ENCODE data around the gene RCAN2.

The RCAN2 gene

DNA sequence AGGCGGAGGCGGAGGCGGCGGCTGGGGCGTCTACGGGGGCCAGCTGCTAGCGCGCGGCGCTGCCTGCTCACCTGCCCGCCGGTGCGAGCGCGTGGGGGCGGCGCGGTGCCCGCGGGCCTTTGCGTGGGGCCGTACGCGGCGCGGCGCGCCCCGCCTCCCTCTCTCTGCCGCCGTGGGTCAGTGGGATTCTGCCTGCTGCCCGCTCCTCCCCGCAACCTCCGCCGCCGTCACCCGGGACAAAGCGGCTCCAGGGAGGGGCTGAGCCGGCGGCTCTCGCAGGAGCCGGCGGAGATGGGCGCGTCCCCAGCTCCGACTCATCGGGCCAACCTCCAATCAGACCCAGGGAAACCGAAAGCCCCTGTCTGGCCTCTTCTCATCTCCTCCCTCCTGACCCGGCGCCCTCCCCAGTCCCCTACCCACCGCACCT is at the start of gene RCAN2:
RCAN2 (minus strand) TSS at position 249 of the 427 bp plus-strand sequence.
- no peak for DNase-seq (ENCODE audit: low read depth in 2 of 3, low spot score in 1 of 3)

DNA sequence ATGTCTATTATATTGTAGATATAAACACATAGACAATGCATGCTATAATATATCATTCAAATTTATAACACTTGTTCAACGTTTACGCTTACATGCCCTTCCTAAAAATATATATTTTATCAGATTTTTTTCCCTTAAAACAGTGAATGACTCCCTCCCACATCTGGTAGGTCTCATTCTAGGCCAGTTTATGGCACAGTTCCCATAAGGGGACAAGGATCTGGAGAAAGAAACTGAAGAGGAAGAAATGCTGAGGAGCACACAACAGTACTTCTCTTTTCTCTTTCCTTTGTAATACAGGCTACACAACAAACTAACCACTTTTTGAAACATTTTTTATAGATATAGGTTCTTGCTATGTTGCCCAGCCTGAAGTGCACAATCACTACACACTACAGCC is 48.6 kb upstream of the RCAN2 start:
- no peak for DNase-seq (ENCODE audit: low read depth in 2 of 3, low spot score in 1 of 3)

DNA sequence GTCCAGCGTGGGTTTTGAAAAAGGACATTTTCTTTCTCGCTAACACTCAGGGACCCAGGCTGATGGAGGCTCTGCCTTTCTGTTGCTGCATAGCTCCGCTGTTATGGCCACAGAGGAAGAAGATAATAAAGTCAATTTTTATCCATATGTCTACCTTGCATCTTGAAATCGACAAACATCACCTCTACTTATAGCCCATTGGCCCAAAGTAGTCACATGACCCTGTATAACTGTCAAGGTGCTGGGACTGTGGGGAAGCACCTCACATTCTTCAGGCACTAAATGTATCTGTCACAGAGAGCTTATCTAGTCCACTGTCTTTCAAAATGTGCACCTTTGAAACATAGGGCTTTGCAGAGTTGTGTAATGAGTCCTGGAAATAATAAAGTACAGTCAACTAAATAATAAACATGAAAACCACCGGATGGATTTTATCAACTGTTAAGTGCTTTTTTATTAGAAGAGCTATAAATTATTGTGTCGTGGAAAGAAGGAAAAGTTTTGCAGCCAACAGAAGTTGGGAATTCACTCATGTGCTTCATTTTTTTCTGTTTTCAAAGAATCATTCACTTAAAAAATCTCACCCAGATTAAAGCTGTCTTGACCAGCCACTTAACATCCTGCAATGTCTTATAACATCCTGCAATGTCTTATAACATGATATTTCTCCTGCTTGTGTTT is 47.7 kb upstream of the RCAN2 start:
- no peak for DNase-seq (ENCODE audit: low read depth in 2 of 3, low spot score in 1 of 3)

DNA sequence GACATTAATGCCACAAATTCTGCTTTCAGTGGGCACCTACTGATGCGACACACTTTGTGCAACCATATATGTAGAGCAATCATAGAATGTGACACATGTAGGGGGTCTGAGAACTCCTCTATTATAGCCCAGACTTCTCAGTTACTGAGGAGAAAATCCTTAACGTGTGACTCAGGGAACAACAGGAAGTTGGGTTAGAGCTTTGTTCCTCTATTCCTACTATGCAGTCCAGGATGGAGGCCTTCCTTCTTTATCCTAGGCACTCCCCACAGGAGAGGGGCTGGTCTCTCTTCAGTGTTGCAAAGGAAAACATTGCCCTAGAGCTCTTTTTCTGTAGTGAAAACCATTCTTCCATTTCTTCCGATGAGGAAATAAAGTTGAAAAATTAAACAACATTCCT is 39.6 kb upstream of the RCAN2 start:
- no peak for DNase-seq (ENCODE audit: low read depth in 2 of 3, low spot score in 1 of 3)

DNA sequence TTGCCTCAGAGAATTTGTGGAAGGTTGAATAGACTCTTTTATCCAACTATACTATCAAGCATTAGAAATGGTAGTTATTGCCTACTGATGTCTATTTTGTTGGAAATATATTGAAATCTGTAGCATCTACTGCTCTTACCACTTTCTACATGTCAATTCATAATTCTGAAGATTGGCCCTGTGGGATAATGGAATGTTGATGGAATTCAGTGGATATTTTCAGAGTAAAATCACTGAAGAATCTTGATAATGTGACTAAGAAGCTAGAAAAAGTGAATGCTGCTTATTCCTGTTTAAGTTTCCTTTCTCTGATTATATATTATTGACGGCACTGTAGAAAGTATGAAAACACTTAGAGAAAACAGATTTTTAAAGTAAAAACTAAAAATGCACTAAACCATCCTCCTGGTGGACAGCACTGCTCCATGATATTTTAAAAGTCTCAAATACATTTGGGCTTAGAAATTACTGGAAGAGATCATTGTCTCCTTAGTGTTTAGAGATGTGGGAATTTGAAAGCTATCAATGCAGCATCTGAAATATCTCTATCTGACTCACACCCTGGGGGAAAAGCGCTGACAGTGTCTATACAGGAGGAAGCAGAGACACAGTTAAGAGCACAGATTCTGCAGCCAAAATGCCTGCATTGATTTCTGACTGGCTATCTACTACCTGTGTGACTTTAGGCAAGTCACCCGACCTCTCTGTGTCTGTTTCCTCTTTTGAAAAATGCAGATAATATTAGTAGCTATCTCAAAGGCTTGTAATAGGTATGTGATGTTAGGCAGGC is 37.9 kb upstream of the RCAN2 start:
- no peak for DNase-seq (ENCODE audit: low read depth in 2 of 3, low spot score in 1 of 3)

DNA sequence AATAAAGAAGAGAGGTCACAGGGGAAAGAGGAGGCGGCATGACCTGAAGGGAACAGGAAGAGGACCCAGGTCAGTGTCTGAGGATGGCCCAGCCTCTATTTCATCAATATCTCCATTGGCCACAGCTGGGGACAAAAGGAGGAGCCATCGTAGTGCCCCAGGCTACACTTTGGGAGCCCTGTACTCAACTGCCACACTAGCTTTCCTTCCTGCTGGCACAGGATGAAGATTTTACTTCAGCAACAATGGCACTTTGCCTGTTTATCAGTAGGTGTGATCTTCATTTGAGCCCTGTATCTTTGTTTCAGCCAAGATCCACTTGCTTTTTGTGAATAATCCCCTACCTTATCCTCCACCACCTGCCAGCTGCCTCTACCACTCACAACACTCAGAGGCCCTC is 35.4 kb upstream of the RCAN2 start:
- no peak for DNase-seq (ENCODE audit: low read depth in 2 of 3, low spot score in 1 of 3)

DNA sequence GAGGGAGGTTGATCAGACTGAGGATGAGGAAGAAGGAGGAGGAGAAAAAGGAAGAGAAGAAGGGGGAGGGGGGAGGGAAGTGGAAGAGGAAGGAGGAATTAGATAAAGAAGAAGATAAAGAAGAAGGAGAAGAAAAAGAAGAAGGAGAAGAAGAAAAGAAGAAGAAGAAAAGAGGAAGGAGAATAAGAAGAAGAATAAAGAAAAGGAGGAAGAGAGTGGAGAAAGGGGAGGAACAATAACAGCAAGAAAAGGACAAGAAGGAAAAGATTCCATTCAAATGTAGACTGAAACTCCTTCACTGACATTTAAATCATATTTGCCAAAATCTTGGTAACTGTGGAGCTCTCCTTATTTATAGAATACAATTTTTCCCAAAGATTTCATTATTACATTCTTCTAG is 34.3 kb upstream of the RCAN2 start:
- no peak for DNase-seq (ENCODE audit: low read depth in 2 of 3, low spot score in 1 of 3)

DNA sequence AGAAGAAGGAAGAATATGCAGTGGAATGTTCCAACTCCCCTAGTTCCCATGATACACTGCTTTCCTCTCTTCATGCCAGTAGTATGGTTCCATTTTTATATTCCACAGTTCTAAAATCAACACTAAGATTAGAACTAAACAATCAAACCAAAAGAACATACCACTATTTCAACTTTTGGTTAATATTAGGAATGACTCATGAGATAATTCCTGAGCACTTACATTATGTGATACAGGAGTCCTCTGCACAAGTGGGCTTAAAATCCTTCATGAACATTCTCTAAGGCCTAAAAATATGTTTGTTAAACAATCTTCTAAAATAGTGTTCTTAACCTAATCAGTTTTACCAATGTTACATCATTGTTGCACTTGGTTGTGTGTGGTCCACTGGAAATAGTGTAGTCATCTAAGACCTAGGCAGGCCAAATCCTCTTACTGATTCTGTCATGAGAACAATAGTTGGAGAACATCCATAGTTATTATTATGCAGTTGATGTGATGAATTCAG is 30.3 kb upstream of the RCAN2 start:
- DNase-seq (ENCODE audit: low read depth in 2 of 3, low spot score in 1 of 3) = no peak

DNA sequence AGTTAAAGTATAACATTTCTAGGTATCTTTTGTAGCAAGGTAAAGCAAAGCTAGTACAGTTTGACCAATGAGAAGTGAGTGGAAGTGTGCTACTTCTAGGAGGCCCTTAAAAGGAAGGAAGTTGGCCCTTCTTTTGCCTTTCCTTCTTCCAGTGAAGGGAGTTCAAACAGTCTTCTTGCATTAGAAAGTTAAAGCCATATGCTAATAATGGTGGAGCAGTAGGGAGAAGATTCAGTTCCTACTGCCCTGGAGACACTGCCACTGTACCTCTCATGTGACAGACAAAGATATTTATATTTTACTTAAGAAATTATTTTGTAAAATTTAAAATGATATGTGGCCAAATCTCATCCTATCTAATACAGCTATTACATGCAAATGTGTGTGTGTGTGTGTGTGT is 26.0 kb upstream of the RCAN2 start:
- no peak for DNase-seq (ENCODE audit: low read depth in 2 of 3, low spot score in 1 of 3)

DNA sequence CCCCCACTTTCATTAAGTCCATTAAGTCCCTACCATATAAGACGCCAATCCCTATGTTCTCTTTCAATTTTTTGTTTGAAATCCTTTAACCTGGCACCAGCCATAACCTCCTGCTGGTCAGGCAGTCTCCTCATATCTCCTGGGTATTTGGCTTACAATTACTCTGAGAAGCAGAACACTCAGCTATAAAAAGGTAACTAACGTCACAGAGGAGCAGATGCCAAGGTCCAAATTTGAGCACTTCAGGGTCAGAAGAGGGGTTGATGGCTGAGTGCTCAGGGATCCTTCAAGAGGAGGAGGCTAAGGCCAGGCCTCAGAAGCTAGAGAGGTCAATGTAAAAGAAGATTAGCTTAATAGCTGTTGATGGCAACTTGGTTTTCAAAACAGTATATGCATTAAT is 22.3 kb upstream of the RCAN2 start:
- no peak for DNase-seq (ENCODE audit: low read depth in 2 of 3, low spot score in 1 of 3)

DNA sequence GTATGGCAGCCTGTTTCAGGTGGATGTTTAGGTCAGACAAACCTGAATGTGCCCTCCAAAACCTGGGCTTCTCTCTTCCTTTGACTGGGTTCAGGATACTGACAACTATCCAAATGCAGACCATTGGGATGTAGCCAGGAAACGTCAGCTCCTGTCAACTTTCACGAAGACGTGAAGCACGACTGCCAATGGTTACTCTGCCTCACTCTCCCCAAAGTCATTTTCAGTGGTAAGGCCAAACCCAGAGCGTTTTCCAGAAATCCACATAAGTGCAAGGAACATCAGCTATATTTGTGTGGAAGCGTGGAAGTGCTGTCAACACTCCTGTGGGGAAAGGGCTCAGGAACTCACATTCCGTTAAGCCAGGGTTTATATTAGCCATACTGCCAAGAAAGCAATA is 20.1 kb upstream of the RCAN2 start:
- DNase-seq (ENCODE audit: low read depth in 2 of 3, low spot score in 1 of 3) = no peak

DNA sequence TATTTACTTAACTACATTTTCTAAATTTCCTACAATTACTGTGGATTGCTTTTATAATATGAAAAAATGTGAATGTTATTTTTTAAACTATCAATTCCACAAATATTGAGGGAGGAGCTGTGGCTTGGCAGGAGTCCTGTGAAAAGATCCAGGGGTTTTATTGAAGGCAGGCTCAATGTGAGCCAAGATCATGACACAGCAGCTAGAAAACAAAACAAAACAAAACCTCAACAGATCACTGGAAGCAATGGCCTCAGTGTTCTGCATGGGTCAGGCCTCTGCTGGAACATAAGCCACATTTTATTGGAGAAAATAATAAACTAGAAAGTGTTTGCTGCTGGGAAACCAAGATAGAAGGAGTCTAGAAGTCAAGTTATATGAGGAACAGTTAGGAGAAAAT is 19.4 kb upstream of the RCAN2 start:
- no peak for DNase-seq (ENCODE audit: low read depth in 2 of 3, low spot score in 1 of 3)

DNA sequence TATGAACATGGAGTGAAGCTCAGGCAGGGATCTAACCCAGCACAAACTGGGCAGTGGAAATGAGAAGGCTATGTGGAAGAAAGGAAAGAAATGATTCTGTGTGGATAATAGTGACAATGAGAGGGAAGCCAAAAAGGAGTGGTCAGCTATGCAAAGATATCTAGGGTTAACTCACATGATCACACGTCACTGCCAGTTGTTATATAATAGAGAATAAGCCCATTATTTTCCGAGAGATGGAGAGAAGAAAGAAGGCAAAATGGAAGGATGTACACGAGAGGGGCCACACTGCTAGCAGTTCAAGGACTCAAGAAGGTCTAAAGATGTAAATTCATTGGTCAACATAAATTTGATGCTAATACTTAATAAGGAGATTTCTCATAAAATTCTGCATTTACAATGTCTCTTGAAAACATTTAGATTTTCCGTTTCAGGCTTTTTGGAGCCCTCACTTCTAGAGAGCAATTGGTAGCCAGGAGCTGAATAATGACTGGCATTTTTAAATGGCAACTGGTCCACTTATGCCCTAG is 18.8 kb upstream of the RCAN2 start:
- no peak for DNase-seq (ENCODE audit: low read depth in 2 of 3, low spot score in 1 of 3)

DNA sequence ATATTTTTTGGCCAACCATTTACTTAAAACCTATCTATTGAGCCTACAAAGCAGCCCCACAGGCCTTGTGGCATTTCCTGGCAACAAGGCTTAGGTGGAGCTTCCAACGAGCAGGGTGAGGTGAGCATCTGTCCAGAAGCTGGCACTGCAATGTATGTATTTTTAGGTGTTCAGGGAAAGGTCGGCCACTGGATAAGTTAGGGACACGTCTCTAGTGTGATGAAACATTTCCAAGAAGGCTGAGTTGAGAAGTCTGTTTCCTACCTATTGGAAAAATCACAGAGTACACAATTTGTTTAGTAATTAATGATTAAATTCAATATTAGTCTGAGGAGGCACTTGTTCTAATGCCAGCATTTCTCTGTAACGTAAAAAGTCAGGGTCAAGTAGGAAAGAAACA is 17.8 kb upstream of the RCAN2 start:
- no peak for DNase-seq (ENCODE audit: low read depth in 2 of 3, low spot score in 1 of 3)

DNA sequence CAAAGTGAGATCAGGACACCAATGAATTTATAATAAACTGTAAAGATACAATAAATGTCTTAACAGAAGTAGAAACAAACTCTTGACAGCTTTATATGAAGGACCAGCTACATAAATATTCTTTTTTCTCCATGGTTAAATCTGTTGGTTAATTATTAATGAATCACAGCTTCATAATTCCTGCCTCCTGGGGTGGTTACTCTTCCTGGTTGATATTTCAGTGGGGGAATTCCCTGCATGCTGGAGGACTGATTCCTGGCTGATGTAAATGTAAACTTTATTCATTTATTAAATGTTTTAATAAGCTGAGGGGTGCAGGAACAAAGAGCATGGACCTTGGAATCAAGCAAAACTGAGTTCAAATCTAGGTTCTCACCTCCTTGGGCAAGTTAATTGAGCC is 16.2 kb upstream of the RCAN2 start:
- no peak for DNase-seq (ENCODE audit: low read depth in 2 of 3, low spot score in 1 of 3)

DNA sequence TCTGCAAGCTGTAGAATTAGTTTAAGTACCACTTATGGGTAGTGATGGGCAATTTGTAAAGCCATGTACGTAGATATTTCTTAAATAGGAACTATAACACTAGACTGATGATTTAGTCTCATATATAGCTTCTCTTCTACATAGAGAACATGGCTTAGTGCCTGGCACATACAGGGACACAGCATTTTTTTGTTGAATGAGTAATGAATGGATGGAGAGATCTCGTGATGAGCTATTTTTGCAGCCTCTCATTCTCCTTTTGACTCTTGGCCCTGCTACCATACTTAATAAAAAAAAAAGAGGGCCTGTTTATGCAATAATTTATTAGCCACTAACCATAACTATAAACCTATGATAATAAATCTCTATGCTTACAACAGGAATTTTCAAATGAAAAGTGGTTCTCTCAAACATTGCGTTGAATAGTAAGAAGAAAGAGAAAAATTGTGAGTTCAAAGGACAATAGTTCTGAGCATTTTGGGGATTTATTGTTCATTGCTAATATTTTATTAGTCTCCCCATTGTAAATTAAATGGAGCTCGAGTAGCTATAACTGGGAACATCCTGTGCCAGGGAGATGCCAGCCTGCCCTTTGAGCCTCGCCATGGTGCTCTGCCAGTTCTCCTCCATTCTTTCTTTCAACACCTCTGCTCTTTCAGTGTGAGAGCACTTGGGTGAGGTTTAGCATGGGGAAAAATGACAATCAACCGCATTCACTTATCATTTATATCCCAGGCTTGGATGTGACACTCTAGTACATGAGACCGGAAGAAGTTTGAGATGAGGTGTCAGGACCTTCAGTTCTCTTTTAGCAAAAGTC is 14.7 kb upstream of the RCAN2 start:
- DNase-seq (ENCODE audit: low read depth in 2 of 3, low spot score in 1 of 3) = no peak

DNA sequence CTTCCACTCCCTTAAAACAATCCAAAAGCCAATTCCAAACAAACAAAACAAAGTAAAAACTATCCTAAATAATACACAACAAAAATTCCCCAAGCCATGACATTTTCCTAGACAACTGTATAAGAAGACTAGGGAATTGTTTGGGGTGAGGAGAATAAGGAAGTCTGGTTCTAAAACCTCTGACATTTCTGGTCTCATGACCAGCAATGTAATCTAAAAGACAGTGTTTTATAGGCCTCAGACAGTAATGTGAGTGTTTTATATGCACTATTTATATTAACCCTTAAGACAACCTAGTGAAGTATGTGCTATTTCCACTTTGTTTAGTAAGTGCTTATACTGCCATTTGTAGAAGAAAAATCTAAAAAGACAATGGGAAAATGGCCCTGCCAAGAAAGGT is 13.0 kb upstream of the RCAN2 start:
- DNase-seq (ENCODE audit: low read depth in 2 of 3, low spot score in 1 of 3) = no peak

DNA sequence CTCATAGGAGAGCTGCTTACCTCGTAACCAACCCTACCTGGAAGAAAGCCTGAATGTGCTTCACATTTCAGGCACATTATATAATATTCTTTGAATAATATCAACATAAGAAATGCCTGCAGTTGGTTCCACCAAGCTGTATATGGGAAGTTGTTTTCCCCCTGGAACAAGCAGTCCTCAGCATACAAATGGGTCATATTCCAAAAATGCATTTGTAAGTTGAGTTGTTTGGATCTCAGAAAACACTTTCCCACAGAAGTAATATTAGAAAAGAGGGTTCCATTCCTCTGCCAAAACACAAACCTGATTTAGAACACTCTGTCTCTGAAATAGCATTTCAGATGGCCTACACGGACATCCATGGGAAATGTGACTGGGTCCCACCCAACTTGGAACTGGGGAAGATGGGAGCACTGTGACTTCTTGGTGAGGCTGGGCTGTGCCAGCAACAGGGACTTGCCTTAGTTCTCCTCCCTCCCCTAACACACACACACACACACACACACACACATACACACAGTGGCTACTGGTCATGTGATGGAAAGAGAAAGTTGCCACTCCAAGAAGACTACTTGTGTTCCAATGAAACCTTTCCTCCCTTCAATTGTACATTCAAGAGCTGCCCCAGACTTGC is 11.4 kb upstream of the RCAN2 start:
- DNase-seq (ENCODE audit: low read depth in 2 of 3, low spot score in 1 of 3) = no peak

DNA sequence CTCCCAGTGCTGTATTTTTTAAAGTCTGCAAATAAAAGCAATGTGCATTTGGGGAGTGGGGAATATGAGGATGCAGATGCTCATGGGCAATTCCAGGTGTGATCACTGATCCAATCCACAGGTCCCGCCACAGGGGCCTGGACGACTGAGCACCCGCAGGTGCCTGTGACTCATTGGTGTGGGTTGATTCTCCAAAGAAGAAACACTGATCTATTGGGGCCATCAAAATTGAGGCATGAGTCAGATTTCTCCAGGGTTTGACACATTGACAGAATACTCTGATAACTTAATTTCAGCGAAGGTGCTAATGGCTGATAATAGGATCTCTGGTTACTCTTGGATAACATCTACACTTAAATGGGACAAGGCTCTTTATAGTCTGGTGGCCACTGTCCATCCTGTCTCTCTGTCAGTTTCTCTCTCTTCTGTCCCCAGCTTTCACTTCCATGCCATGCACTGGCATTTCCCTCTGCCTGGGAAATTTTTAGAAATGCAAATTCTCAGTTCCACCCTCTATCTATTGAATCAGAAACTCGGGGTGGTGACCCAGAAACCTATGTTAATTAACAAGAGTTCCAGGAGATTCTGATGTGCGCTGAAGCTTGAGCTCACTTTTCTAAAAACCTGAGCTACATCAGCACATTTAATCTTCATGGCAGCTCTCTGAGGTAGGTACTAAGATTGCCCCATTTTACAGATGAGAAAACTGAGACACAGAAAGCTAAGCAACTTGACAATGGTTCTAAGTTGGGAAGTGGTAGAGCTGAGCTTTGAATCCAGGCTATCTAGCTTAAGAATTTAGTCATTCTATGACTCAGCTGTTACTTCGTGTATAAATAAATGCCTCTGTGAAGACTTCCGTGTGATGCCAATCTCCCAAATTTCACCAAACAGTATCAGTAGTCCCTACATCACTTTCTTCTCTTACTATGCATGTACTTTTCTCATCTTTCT is 10.2 kb upstream of the RCAN2 start:
- no peak for DNase-seq (ENCODE audit: low read depth in 2 of 3, low spot score in 1 of 3)

DNA sequence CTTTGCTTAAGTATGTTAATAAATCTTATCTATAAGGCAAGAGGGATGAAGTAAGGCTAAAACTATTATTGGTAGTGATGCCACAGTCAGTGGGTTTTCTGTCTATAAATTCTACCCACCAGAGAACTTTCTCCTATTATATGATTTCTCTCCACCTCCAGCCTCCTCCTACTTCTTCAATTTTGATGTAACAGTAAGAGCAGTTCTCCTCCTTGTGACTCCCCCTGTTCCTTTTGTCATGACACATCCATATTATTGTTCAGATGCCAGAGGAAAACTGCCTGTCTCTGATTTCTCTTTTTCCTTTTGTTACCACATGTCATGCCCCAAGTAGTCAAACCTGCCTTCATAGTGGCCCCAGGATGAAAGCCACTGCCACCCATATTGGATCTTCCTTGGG is 9.1 kb upstream of the RCAN2 start:
- no peak for DNase-seq (ENCODE audit: low read depth in 2 of 3, low spot score in 1 of 3)
